LoVo (cell line): ENCODE results near the gene ZNF491.
"Not testable (repeated sequence)": the region's sequence is repeated elsewhere in the genome, so short reads cannot be mapped to it uniquely, and the experiment has no call there.

ENCODE experiments used
- DNase-seq: peaks from one replicate; pipeline ENCODE4 v3.0.0-alpha.2; 2016; ENCODE audit warnings: low spot score

Gene ZNF491

GRCh38 chr19:11798391-11799330 is at the start of gene ZNF491:
Gene ZNF491, plus strand, starts transcription at chr19:11798523. Its CDS starts 7,431 bp downstream, at chr19:11805954.
- peak; percentile 59 for DNase-seq

GRCh38 chr19:11749751-11750150 is 48.6 kb upstream of the ZNF491 start:
- no peak for DNase-seq

DNA sequence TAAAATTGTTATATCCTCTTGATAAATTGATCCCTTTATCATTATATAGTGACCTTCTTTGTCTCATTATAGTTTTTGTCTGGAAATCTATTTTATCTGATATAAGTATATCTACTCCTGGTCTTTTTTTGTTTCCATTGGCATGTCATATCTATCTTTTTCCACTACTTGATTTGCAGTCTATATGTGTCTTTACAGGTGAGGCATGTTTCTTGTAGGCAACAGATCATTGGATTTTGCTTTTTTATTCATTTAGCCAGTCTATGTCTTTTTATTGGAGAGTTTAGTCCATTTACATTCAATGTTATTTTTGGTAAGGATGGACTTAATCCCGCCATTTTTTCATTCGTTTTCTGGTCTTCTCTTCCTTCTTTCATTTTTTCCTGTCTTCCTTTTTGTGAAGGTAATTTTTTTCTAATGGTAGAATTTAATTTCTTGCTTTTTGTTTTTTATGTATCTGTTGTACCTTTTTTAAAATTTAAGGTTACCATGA is 46.0 kb upstream of the ZNF491 start:
- no peak for DNase-seq

GRCh38 chr19:11754663-11755062 is 43.7 kb upstream of the ZNF491 start:
- DNase-seq: no peak

- no peak for DNase-seq
Observed at GRCh38 chr19:11756965-11757364, 41.4 kb upstream of the ZNF491 start.

GRCh38 chr19:11759805-11760204 is 38.5 kb upstream of the ZNF491 start:
- no peak for DNase-seq

GRCh38 chr19:11763117-11763516 is 35.2 kb upstream of the ZNF491 start:
- DNase-seq: no peak

GRCh38 chr19:11763611-11764010 is 34.7 kb upstream of the ZNF491 start:
- DNase-seq: no peak

DNA sequence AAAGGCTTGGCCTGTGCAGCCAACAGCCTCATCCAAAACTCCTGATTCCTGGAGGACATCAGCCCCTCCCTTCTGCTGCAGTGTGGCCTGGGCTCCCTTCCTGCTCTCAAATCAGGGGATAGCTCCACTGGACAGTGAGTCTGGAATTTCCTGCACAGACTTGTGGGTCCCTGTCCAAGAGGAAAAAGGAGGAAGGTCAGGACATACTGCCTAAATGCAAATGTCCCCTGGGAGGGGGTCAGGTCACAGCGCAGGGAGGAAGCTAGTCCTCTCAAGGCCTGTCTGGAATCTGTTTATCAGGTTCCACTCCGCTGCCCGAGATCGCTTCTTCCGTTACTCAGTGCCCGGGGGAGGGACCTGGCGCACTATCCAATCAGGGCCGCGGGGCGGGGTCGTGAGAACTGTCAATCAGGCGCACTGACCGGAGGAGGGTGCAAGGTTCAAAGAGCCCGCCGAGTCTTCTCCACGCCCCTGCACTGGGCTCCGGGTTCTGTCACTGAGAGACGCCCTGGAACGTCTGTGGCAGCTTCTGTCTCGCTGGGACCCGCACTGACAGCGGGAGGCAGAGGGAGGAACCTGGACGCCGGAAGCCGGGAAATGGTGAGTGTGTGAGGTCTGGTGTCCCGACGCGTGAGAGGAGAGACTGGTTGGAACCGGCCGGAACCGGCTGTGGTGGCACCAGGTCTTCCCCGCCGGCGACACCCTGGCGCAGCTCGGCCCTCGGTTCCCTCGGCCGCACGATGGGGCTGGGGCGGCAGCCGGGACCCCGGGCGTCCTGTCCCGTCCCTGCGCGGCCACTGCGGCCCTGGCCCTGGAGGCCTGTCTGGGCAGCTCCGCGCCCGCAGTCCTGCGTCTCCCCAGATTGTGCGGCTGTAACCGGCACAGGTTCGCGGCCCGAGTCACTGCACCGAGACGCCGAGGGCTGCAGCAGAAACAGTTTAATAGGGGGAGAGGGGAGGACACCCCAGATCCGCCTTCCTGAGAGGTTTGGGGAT is 31.4 kb upstream of the ZNF491 start, which contains the start of gene ZNF441:
Gene ZNF441, plus strand, starts transcription at position 404 of the 995 bp plus-strand sequence. Its CDS starts 194 bp downstream, at position 598.
- DNase-seq: peak; percentile 96

GRCh38 chr19:11767633-11768133 is 30.6 kb upstream of the ZNF491 start:
- peak; percentile 40 for DNase-seq

DNA sequence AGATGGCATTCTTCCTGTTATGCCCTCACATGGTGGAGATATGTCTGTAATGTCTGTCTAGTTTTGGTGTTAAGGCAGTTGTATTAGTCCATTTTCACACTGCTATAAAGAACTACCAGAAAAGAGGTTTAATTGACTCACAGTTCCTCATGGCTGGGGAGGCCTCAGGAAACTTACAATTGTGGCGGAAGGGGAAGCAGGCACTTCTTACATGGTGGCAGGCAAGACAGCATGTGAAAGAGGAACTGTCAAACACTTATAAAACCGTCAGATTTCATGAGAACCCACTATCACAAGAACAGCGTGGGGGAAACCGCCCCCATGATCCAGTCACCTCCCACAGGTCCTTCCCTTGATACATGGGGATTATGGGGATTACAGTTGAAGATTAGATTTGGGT is 28.3 kb upstream of the ZNF491 start:
- DNase-seq: no peak

- not testable (repeated sequence) for DNase-seq
Observed at GRCh38 chr19:11771520-11771919, 26.8 kb upstream of the ZNF491 start.

DNA sequence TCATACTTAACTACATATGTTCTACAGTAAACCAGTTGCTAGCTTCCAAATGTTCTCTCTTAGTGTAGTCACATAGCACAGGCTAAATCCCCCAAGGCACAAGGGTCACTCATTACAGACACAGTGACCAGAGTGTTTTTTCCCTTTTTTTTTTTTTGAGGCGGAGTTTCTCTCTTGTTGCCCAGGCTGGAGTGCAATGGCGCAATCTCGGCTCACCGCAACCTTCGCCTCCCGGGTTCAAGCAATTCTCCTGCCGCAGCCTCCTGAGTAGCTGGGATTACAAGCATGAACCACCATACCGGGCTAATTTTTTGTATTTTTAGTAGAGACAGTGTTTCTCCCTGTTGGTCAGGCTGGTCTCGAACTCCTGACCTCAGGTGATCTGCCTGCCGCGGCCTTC is 21.7 kb upstream of the ZNF491 start:
- DNase-seq: not testable (repeated sequence)

GRCh38 chr19:11780431-11781020 is 17.8 kb upstream of the ZNF491 start:
- DNase-seq: no peak

DNA sequence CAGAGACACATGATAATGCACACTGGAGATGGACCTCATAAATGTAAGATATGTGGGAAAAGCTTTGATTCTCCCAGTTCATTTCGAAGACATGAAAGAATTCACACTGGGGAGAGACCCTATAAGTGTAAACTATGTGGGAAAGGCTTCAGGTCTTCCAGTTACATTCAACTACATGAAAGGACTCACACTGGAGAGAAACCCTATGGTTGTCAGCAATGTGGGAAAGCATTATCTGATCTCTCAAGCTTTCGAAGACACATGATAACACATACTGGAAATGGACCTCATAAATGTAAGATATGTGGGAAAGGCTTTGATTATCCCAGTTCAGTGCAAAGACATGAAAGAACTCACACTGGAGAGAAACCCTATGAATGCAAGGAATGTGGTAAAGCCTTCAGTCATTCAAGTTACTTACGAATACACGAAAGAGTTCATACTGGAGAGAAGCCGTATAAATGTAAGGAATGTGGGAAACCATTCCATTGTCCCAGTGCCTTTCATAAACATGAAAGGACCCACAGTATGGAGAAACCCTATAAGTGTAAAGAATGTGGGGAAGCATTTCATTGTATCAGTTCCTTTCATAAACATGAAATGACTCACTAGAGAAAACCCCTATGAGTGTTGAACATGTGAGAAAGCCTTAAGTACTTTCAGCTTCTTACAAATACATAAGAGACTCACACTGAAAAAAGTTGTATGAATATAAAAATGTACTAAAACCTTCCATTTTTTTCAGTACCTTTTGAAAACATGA is 16.8 kb upstream of the ZNF491 start:
- no peak for DNase-seq

DNA sequence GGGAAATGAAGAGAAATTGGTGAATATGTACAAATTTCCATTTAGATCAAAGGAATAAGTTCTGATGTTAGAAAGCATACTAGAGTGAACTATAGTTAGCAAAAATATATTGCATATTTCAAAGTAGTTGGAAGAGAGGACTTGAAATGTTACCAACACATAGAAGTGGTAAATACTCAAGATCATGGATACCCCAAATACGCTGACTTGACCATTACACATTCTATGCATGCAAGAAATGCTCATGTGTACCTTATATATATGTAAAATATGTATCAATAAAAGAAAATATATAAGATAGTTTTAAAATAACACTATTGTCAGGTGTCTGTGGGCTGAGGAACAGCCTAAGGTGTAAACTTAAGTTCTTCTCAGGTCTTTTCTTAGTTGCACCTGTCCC is 14.6 kb upstream of the ZNF491 start:
- no peak for DNase-seq

GRCh38 chr19:11784356-11784755 is 14.0 kb upstream of the ZNF491 start:
- DNase-seq: no peak

DNA sequence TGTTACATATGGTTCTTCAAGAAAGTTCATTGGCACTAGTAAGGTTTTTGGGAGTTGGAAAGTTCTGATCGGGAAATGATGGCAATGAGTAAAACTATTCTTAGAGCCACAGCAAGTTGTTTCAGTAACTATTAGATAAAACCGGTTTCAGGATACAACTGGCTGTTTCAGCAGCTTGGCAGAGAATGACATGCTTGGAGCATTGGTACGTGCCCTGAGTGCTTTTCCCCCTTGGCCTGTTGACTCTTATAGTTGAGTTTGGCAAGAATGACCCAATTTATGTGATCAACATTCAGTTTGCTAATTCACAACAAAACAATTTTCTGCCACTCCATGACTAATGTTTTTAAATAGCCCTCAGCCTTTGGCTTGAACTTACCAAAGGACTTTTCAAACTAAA is 10.8 kb upstream of the ZNF491 start:
- no peak for DNase-seq

DNA sequence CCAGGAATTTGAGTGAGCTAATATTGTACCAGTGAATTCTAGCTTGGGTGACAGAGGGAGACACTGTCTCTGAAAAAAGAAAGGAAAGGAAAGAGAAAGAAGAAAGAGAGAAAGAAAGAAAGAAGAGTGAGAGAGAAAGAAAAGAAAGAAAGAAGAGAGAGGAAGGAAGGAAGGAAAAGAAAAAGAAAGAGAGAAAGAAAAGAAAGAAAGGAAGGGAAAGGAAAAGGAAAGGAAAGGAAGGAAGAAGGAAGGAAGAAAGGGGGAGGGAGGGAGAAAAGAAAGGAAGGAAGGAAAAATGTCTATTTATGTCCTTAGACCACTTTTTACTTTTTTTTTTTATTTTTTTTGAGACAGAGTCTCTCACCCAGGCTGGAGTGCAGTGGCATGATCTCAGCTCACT is 5.4 kb upstream of the ZNF491 start:
- DNase-seq: no peak

DNA sequence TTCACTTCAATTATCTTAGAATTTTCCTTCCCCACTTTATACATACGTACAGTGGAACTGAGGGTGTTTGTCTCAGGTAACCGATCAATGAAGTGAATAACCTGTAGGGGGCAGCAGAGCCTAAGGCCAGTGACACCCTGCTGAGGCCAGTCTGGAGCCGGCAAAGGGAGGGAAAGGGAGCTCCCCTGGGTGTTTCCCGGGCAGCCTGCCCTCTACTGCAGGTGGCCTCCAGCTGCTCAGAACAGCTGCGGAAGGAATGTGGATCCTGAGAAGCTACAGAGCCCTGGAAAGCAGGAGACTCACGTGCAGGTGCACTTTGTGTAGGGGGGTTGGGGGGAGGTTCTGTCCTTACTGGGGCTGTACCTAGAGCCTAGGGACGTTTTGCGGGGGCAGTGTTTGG is 832 bp upstream of the ZNF491 start:
- DNase-seq: peak; percentile 79
